ENCODE measurements around the gene RPL39L.

Gene RPL39L

GRCh38 chr3:187122261-187122660 is 17.0 kb downstream of the RPL39L start:
- Histone ChIP-seq H3K27me3 (replicated peaks; ENCODE audit: control insufficient read depth, insufficient read depth, low read length, poor library complexity, severe bottlenecking) (no peaks in the 10 kb centered on the region), H3K27ac (ENCODE audit: insufficient read depth, low read length, poor library complexity, severe bottlenecking) (no peak overlapping the region), H3K36me3 (ENCODE audit: control insufficient read depth, insufficient read depth, low read length) (no peaks in the 10 kb centered on the region), H3K9me3 (ENCODE audit: control insufficient read depth, low read length) (no peaks in the 10 kb centered on the region), H3K4me1 (ENCODE audit: control insufficient read depth, insufficient read depth, low read length, poor library complexity, severe bottlenecking) (no peaks in the 10 kb centered on the region), H3K4me3 (ENCODE audit: insufficient read depth, low read depth, low read length, poor library complexity, severe bottlenecking) (no peak overlapping the region)
- no peak for DNase-seq

GRCh38 chr3:187120326-187120725 is 19.0 kb downstream of the RPL39L start:
- DNase-seq = no peak
- H3K27ac ChIP-seq (ENCODE audit: insufficient read depth, low read length, poor library complexity, severe bottlenecking) = no peak overlapping the region
- H3K27me3 ChIP-seq (replicated peaks; ENCODE audit: control insufficient read depth, insufficient read depth, low read length, poor library complexity, severe bottlenecking) = no peaks in the 10 kb centered on the region
- H3K4me3 ChIP-seq (ENCODE audit: insufficient read depth, low read depth, low read length, poor library complexity, severe bottlenecking) = no peak overlapping the region
- H3K9me3 ChIP-seq (ENCODE audit: control insufficient read depth, low read length) = no peaks in the 10 kb centered on the region
- H3K4me1 ChIP-seq (ENCODE audit: control insufficient read depth, insufficient read depth, low read length, poor library complexity, severe bottlenecking) = no peaks in the 10 kb centered on the region
- no peaks in the 10 kb centered on the region for H3K36me3 ChIP-seq (ENCODE audit: control insufficient read depth, insufficient read depth, low read length)

GRCh38 chr3:187114511-187114910 is 24.8 kb downstream of the RPL39L start:
- no peak for DNase-seq
- Histone ChIP-seq H3K9me3 (ENCODE audit: control insufficient read depth, low read length) (no peaks in the 10 kb centered on the region), H3K4me3 (ENCODE audit: insufficient read depth, low read depth, low read length, poor library complexity, severe bottlenecking) (no peak overlapping the region), H3K27me3 (replicated peaks; ENCODE audit: control insufficient read depth, insufficient read depth, low read length, poor library complexity, severe bottlenecking) (no peaks in the 10 kb centered on the region), H3K36me3 (ENCODE audit: control insufficient read depth, insufficient read depth, low read length) (no peaks in the 10 kb centered on the region), H3K27ac (ENCODE audit: insufficient read depth, low read length, poor library complexity, severe bottlenecking) (no peak overlapping the region), H3K4me1 (ENCODE audit: control insufficient read depth, insufficient read depth, low read length, poor library complexity, severe bottlenecking) (no peaks in the 10 kb centered on the region)

- H3K36me3 ChIP-seq (ENCODE audit: control insufficient read depth, insufficient read depth, low read length) = no peaks in the 10 kb centered on the region
- no peak for DNase-seq
- no peaks in the 10 kb centered on the region for H3K27me3 ChIP-seq (replicated peaks; ENCODE audit: control insufficient read depth, insufficient read depth, low read length, poor library complexity, severe bottlenecking)
- H3K4me3 ChIP-seq (ENCODE audit: insufficient read depth, low read depth, low read length, poor library complexity, severe bottlenecking) = no peak overlapping the region
- no peaks in the 10 kb centered on the region for H3K9me3 ChIP-seq (ENCODE audit: control insufficient read depth, low read length)
- H3K4me1 ChIP-seq (ENCODE audit: control insufficient read depth, insufficient read depth, low read length, poor library complexity, severe bottlenecking) = no peaks in the 10 kb centered on the region
- H3K27ac ChIP-seq (ENCODE audit: insufficient read depth, low read length, poor library complexity, severe bottlenecking) = no peak overlapping the region
These were observed 26.1 kb downstream of the RPL39L start for GRCh38 chr3:187112934-187113793.

DNA sequence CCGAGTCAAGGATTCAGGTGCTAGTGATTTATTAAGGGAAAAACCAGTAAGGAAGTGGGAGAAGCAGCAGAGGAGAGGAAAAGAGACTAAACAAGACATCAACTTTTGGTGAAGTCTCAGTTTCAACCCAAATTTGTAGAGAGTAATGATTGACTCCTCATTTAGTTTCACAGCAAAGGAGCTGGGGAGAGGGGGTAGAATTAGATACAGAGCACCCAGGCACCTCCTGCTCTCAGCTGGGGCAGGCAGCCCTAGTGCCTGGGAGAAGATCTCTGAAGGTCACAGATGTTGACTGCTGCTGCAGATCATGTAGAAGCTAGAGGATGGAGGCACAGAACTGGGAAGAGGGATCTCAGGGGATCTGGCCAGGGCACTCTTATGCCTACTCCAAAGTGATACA is 29.1 kb downstream of the RPL39L start:
- Histone ChIP-seq H3K9me3 (ENCODE audit: control insufficient read depth, low read length) (no peaks in the 10 kb centered on the region), H3K36me3 (ENCODE audit: control insufficient read depth, insufficient read depth, low read length) (no peaks in the 10 kb centered on the region), H3K4me1 (ENCODE audit: control insufficient read depth, insufficient read depth, low read length, poor library complexity, severe bottlenecking) (no peaks in the 10 kb centered on the region), H3K27ac (ENCODE audit: insufficient read depth, low read length, poor library complexity, severe bottlenecking) (no peak overlapping the region), H3K27me3 (replicated peaks; ENCODE audit: control insufficient read depth, insufficient read depth, low read length, poor library complexity, severe bottlenecking) (no peaks in the 10 kb centered on the region), H3K4me3 (ENCODE audit: insufficient read depth, low read depth, low read length, poor library complexity, severe bottlenecking) (no peak overlapping the region)
- DNase-seq = no peak

GRCh38 chr3:187107989-187108388 is 31.3 kb downstream of the RPL39L start:
- DNase-seq = no peak

GRCh38 chr3:187105700-187106099 is 33.6 kb downstream of the RPL39L start:
- no peaks in the 10 kb centered on the region for H3K36me3 ChIP-seq (ENCODE audit: control insufficient read depth, insufficient read depth, low read length)
- H3K27me3 ChIP-seq (replicated peaks; ENCODE audit: control insufficient read depth, insufficient read depth, low read length, poor library complexity, severe bottlenecking) = no peaks in the 10 kb centered on the region
- H3K4me1 ChIP-seq (ENCODE audit: control insufficient read depth, insufficient read depth, low read length, poor library complexity, severe bottlenecking) = peaks cover 9% of the 10 kb centered on the region
- no peak overlapping the region for H3K4me3 ChIP-seq (ENCODE audit: insufficient read depth, low read depth, low read length, poor library complexity, severe bottlenecking)
- no peak for DNase-seq
- H3K27ac ChIP-seq (ENCODE audit: insufficient read depth, low read length, poor library complexity, severe bottlenecking) = no peak overlapping the region
- no peaks in the 10 kb centered on the region for H3K9me3 ChIP-seq (ENCODE audit: control insufficient read depth, low read length)

More at GRCh38 chr3:187107989-187108388, 31.3 kb downstream of the RPL39L start:
- H3K36me3 ChIP-seq (ENCODE audit: control insufficient read depth, insufficient read depth, low read length) = no peaks in the 10 kb centered on the region
- H3K27me3 ChIP-seq (replicated peaks; ENCODE audit: control insufficient read depth, insufficient read depth, low read length, poor library complexity, severe bottlenecking) = no peaks in the 10 kb centered on the region
- no peaks in the 10 kb centered on the region for H3K9me3 ChIP-seq (ENCODE audit: control insufficient read depth, low read length)
- no peaks in the 10 kb centered on the region for H3K4me1 ChIP-seq (ENCODE audit: control insufficient read depth, insufficient read depth, low read length, poor library complexity, severe bottlenecking)
- no peak overlapping the region for H3K27ac ChIP-seq (ENCODE audit: insufficient read depth, low read length, poor library complexity, severe bottlenecking)
- no peak overlapping the region for H3K4me3 ChIP-seq (ENCODE audit: insufficient read depth, low read depth, low read length, poor library complexity, severe bottlenecking)

- no peaks in the 10 kb centered on the region for H3K36me3 ChIP-seq (ENCODE audit: control insufficient read depth, insufficient read depth, low read length)
These were observed 34.4 kb downstream of the RPL39L start for GRCh38 chr3:187104933-187105332.

GRCh38 chr3:187104342-187104741 is 35.0 kb downstream of the RPL39L start:
- Histone ChIP-seq H3K4me1 (ENCODE audit: control insufficient read depth, insufficient read depth, low read length, poor library complexity, severe bottlenecking) (peaks cover 9% of the 10 kb centered on the region), H3K36me3 (ENCODE audit: control insufficient read depth, insufficient read depth, low read length) (no peaks in the 10 kb centered on the region), H3K9me3 (ENCODE audit: control insufficient read depth, low read length) (no peaks in the 10 kb centered on the region), H3K4me3 (ENCODE audit: insufficient read depth, low read depth, low read length, poor library complexity, severe bottlenecking) (no peak overlapping the region), H3K27ac (ENCODE audit: insufficient read depth, low read length, poor library complexity, severe bottlenecking) (no peak overlapping the region), H3K27me3 (replicated peaks; ENCODE audit: control insufficient read depth, insufficient read depth, low read length, poor library complexity, severe bottlenecking) (no peaks in the 10 kb centered on the region)
- no peak for DNase-seq

More at GRCh38 chr3:187104933-187105332, 34.4 kb downstream of the RPL39L start:
- no peak for DNase-seq
- no peak overlapping the region for H3K4me3 ChIP-seq (ENCODE audit: insufficient read depth, low read depth, low read length, poor library complexity, severe bottlenecking)
- H3K9me3 ChIP-seq (ENCODE audit: control insufficient read depth, low read length) = no peaks in the 10 kb centered on the region
- no peaks in the 10 kb centered on the region for H3K27me3 ChIP-seq (replicated peaks; ENCODE audit: control insufficient read depth, insufficient read depth, low read length, poor library complexity, severe bottlenecking)
- H3K4me1 ChIP-seq (ENCODE audit: control insufficient read depth, insufficient read depth, low read length, poor library complexity, severe bottlenecking) = peaks cover 9% of the 10 kb centered on the region
- no peak overlapping the region for H3K27ac ChIP-seq (ENCODE audit: insufficient read depth, low read length, poor library complexity, severe bottlenecking)

- no peak for DNase-seq
These were observed 36.0 kb downstream of the RPL39L start for GRCh38 chr3:187103251-187103650.

More at GRCh38 chr3:187103251-187103650, 36.0 kb downstream of the RPL39L start:
- Histone ChIP-seq H3K27ac (ENCODE audit: insufficient read depth, low read length, poor library complexity, severe bottlenecking) (no peak overlapping the region), H3K36me3 (ENCODE audit: control insufficient read depth, insufficient read depth, low read length) (no peaks in the 10 kb centered on the region), H3K4me3 (ENCODE audit: insufficient read depth, low read depth, low read length, poor library complexity, severe bottlenecking) (no peak overlapping the region), H3K27me3 (replicated peaks; ENCODE audit: control insufficient read depth, insufficient read depth, low read length, poor library complexity, severe bottlenecking) (no peaks in the 10 kb centered on the region), H3K9me3 (ENCODE audit: control insufficient read depth, low read length) (no peaks in the 10 kb centered on the region), H3K4me1 (ENCODE audit: control insufficient read depth, insufficient read depth, low read length, poor library complexity, severe bottlenecking) (peaks cover 9% of the 10 kb centered on the region)

Measured in effector memory CD4-positive, alpha-beta T cell (primary cell).